GM08714 (cell line): ENCODE results near the gene THUMPD1.
A peak's percentile ranks its signal among the peaks of the same experiment; 100 is the strongest.

Source experiments
- H3K4me3 ChIP-seq: fragments of 200-500 bp; sonication (Bioruptor generic); 2 replicates; pipeline ENCODE4 v1.5.1; 2014; ENCODE audit warnings: mild to moderate bottlenecking, low read length, inconsistent platforms
- ZNF274 ChIP-seq: IDR thresholded peaks from 2 replicates; pipeline ENCODE4 v1.6.1; 2012; ENCODE audit warnings: mild to moderate bottlenecking, low read depth, low read length

Gene THUMPD1, protein sequence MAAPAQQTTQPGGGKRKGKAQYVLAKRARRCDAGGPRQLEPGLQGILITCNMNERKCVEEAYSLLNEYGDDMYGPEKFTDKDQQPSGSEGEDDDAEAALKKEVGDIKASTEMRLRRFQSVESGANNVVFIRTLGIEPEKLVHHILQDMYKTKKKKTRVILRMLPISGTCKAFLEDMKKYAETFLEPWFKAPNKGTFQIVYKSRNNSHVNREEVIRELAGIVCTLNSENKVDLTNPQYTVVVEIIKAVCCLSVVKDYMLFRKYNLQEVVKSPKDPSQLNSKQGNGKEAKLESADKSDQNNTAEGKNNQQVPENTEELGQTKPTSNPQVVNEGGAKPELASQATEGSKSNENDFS

DNA sequence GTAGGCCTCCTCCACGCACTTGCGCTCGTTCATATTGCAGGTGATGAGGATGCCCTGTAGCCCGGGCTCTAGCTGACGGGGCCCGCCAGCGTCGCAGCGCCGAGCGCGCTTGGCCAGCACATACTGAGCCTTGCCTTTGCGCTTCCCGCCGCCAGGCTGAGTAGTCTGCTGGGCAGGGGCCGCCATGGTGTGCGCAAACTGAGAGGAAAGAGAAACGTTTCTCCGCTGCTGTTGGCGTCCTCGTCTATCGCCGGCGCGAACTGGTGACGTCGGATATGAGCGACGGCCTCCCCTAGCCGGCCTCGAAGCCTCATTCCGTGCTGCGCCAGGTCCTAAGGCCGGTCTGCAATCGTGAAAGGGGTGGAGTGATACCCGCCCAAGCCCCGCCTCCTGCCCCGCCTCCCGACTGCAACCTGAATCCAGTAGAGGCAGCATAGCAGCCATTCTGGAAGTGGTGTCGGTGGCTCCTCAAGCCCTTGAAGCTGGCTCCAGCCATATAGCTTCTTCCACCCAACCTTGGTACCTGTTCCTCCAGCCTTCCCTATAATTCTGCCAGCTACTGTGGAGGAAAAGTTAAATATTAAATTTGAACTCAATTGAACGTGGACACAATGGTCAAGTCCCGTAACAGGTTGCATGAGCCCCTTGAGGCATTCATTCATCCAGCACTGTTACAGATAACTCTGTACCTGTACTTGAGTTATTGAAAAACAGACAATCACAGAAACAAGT is at the start of gene THUMPD1:
TSS of gene THUMPD1 (minus strand) at position 265 of the 732 bp plus-strand sequence. CDS start at position 186, 79 bp downstream.
- H3K4me3 ChIP-seq, result peak within 1 kb of the TSS; percentile 89
- no peak for TF ChIP-seq ZNF274

GRCh38 chr16:20789130-20789529 is 47.5 kb upstream of the THUMPD1 start:
- no peak for TF ChIP-seq ZNF274
- H3K4me3 ChIP-seq, result no peak overlapping the region

DNA sequence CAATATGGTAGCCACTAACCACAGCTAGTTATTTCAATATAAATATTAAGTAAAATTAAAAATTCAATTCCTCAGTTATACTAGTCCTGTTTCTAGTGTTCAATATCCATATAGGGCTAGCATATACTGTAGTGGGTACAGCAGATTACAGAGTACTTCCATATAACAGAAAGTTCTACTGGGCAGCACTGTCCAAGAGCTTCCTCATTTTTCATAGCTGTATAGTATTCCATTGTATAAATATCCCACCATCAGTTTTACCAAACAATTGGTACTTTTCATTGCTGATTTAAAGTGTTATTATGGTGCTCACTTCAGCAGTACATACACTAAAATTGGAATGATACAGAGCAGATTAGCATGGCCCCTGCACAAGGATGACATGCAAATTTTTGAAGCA is 42.6 kb upstream of the THUMPD1 start:
- no peak for TF ChIP-seq ZNF274
- no peak overlapping the region for H3K4me3 ChIP-seq

DNA sequence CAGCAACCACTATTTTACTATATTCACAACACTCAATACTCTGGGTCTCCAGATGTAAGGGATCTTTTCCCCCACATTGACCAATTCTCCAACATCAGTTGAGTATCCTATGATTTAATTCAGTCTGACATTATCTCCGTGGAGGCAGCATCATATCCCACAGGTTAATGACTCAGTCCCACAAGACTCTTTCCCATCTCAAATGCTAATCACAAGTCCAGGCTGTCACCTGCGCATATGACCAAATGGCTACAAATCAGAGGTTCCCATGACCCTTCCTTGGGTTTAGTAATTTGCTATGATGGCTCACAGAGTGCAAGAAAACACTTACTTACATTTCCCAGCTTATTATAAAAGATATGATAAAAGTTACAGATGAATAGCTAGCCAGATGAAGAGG is 40.9 kb upstream of the THUMPD1 start:
- no peak for TF ChIP-seq ZNF274
- H3K4me3 ChIP-seq, result no peak overlapping the region

- TF ChIP-seq ZNF274, result no peak
- H3K4me3 ChIP-seq, result no peak overlapping the region
These were observed 40.1 kb upstream of the THUMPD1 start for GRCh38 chr16:20781697-20782096.

DNA sequence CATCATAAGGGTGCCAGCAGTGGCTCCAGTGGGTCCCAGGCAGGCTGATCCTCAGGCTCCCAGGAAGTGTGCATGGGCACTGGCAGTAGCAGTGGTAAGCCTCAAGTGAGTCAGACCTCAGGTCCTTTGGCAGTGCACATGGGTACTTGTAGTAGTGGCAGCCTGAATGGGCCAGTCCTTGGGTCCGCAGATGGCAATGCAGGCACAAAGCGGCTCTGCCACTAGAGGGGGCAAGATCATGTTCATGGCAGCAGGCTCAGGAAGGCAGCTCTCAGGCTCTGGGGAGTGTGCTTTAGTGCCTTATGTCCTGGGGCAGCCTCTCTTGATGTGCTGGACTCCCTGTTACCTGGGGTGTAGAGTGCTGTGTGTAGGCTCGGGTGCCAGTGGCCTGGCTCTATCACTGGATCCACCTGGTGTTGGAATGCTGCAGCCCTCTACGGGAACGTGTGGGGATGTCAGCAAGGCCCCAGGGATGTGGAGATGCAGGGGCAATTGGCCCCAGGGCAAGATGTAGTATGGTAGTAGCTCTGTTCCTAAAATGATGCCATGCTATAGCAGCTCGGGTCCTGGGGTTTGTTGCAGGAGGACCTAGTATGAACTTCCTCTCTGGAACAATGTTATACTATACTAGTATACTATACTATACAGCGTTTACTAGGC is 33.2 kb upstream of the THUMPD1 start:
- no peak overlapping the region for H3K4me3 ChIP-seq
- no peak for TF ChIP-seq ZNF274

GRCh38 chr16:20773679-20774078 is 32.1 kb upstream of the THUMPD1 start:
- no peak for TF ChIP-seq ZNF274
- H3K4me3 ChIP-seq, result no peak overlapping the region

- no peak for TF ChIP-seq ZNF274
- H3K4me3 ChIP-seq, result no peak overlapping the region
These were observed 27.2 kb upstream of the THUMPD1 start for GRCh38 chr16:20768818-20769217.

GRCh38 chr16:20768121-20768520 is 26.5 kb upstream of the THUMPD1 start:
- TF ChIP-seq ZNF274, result no peak

DNA sequence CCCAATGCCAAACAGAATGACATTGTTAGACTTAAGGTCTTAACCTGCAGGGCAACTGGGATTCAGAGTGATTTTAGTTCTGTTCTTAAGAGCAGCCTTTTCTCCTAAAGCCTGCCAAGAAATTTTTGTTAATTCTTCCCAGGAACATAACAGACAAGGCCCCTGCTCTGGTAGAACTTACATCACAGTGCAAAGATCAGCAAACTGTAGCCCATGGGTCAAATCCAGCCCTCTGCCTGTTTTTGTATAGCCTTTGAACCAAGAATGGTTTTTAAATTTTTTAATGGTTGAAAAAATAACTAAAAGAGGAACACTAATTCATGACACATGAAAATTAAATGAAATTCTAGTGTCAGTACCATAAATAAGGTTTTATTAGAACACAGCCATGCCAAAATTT is 26.0 kb upstream of the THUMPD1 start:
- H3K4me3 ChIP-seq, result no peak overlapping the region
- TF ChIP-seq ZNF274, result no peak

More at GRCh38 chr16:20768121-20768520, 26.5 kb upstream of the THUMPD1 start:
- H3K4me3 ChIP-seq, result no peak overlapping the region

GRCh38 chr16:20766294-20766693 is 24.7 kb upstream of the THUMPD1 start:
- TF ChIP-seq ZNF274, result no peak
- H3K4me3 ChIP-seq, result no peak overlapping the region

DNA sequence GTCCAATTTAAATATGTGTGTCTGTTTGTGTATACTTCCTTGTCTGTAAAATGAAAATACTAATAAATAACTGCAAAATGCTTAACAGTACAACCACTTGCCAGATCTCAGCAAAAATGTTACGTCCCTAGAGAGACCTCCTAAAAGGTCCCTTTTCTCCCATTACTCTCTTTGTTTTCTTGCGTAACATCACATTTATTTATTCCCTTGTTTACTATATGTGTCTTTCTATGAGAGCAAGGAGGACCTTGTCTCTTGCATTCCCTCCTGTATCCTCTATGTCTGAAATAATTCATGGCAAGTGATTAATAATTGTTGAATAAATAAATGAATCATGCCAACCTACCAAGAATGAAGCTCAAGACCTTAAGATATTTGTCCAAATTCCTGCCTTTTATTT is 24.1 kb upstream of the THUMPD1 start:
- no peak for TF ChIP-seq ZNF274
- no peak overlapping the region for H3K4me3 ChIP-seq

DNA sequence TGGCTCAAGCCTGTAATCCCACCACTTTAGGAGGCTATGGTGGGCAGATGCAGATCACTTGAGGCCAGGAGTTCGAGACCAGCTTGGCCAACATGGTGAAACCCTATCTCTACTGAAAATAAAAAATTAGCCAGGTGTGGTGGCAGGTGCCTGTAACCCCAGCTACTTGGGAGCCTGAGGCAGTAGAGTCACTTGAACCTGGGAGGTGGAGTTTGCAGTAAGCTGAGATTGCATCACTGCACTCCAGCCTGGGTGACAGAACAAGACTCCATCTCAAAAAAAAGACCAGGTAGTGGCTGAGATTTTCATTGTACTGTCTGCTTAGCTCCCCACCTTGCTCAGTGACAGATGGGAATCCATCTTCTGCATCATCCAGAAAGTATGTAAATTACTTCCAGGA is 22.8 kb upstream of the THUMPD1 start:
- H3K4me3 ChIP-seq, result peak overlapping the region; percentile 41; the same call in 1 of the 2 replicates

DNA sequence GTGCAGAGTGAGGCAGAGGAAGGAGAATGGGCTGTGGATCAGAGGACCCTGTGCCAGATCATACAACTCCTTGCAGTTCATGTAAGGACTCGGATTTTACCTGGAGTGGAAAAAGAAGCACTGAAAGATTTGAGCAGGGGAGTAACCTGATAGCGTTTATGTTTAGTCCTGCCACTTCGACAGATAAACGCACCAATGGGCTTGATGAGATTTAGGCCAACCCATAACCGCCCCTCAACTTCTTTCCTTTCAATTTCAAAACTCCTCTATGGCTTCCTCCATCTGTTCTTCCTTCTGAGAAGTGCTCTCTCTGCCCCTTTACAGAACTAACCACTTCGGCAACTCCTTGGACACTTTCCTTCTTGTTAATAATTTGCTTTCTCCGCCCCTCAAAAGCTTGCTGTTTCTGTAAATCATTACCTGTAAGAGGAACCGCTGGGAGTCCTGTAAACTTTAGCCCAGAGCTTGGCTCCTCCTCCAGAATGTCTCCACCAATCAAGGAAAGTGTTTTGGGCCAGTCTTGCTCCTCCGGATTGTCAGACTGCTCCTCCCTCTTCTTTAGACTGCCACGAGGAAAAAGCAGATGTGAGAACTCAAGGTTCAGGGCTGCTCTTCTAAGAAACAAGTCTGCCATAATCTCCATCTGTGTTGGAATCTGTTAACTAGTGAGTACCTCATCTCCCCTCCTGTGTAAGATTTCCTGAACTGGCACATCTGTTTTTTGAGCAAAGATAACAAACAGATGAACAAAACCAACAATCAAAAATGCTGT is 22.0 kb upstream of the THUMPD1 start, which contains the start of gene ACSM3:
TSS of gene ACSM3 (plus strand) at position 554 of the 772 bp plus-strand sequence. CDS start 6,021 bp downstream, outside the sequence.
- peak within 1 kb of the TSS; percentile 77; the same call in 1 of the 2 replicates for H3K4me3 ChIP-seq
- TF ChIP-seq ZNF274, result no peak
